Keratinocyte (primary cell): ENCODE measurements around the gene FANCL.

Experiments
- EZH2 ChIP-seq: IDR thresholded peaks from one replicate; pipeline ENCODE4 v1.6.1; 2012; ENCODE audit warnings: inconsistent platforms, mild to moderate bottlenecking, low read length, moderate library complexity
- TF ChIP-seq, protein P1 (sequence below), 3 experiments: IDR thresholded peaks in 1 of 3; conservative IDR thresholded peaks in 1 of 3; optimal IDR thresholded peaks in 1 of 3; 2 replicates in 2 of 3; 3 replicates in 1 of 3; pipeline versions ENCODE3 to v1.5.1; 2011; ENCODE audit warnings: low read length in 3 of 3, mild to moderate bottlenecking in 3 of 3, moderate library complexity in 2 of 3, control low read depth in 1 of 3, inconsistent platforms in 1 of 3; ENCODE audit not compliant: insufficient read depth in 2 of 3; ENCODE audit errors: extremely low read depth in 1 of 3

DNA sequence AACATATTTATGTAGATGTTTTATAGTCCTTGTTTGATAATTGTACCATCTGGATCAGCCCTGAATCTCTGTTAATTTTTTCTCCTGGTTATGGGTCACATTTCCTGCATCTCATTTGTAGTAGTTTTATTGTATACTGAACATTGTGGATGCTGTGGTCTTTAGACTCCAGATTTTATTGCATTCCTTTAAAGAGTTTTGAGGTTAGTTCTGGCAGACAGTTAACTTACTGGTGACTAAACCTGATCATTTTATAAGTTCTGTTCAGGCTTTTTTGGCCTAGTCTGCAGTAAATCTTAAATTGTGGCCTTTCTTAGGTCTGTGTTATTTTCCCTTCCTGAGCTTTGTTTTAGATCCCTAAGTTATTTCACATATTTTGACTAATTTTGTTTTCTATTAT, 84.3 kb downstream of the FANCL start:
- TF ChIP-seq, protein P1, sequence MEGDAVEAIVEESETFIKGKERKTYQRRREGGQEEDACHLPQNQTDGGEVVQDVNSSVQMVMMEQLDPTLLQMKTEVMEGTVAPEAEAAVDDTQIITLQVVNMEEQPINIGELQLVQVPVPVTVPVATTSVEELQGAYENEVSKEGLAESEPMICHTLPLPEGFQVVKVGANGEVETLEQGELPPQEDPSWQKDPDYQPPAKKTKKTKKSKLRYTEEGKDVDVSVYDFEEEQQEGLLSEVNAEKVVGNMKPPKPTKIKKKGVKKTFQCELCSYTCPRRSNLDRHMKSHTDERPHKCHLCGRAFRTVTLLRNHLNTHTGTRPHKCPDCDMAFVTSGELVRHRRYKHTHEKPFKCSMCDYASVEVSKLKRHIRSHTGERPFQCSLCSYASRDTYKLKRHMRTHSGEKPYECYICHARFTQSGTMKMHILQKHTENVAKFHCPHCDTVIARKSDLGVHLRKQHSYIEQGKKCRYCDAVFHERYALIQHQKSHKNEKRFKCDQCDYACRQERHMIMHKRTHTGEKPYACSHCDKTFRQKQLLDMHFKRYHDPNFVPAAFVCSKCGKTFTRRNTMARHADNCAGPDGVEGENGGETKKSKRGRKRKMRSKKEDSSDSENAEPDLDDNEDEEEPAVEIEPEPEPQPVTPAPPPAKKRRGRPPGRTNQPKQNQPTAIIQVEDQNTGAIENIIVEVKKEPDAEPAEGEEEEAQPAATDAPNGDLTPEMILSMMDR (optimal IDR thresholded peaks at IDR 0.05 in 1 of 3, IDR thresholded peaks at IDR 0.05 in 1 of 3, conservative IDR thresholded peaks at IDR 0.05 in 1 of 3; ENCODE audit: extremely low read depth in 1 of 3, insufficient read depth in 2 of 3, low read length in 3 of 3), result no peak
- no peak for TF ChIP-seq EZH2
